Vagina (tissue), 2 donors: Measurements from ENCODE around the gene PRKCQ.

Experiments
- CTCF ChIP-seq, 3 experiments: fragments of 450-650 bp in 2 of 3; fragments of 200-600 bp in 1 of 3; sonication (generic) in 1 of 3; IDR thresholded peaks; one replicate each; pipeline ENCODE4 v1.5.1; 2017 to 2019; ENCODE audit warnings: antibody characterized with exemption in 3 of 3, mild to moderate bottlenecking in 2 of 3, moderate library complexity in 2 of 3
- POLR2A ChIP-seq, 2 donors: fragments of 450-650 bp; IDR thresholded peaks; one replicate each; pipeline ENCODE4 v1.6.1; 2017; ENCODE audit warnings: antibody characterized with exemption in 2 of 2, mild to moderate bottlenecking in 2 of 2, moderate library complexity in 2 of 2
- POLR2AphosphoS5 ChIP-seq, 2 donors: sonication (generic); formaldehyde crosslinking; IDR thresholded peaks; one replicate each; pipeline ENCODE4 v1.9.0; 2017; ENCODE audit warnings: antibody characterized with exemption in 2 of 2, mild to moderate bottlenecking in 2 of 2, low read depth in 1 of 2; ENCODE audit not compliant: insufficient read depth in 1 of 2

GRCh38 chr10:6595499-6595898, 15.4 kb upstream of the PRKCQ start:
- TF ChIP-seq POLR2AphosphoS5 (IDR thresholded peaks at IDR 0.05; ENCODE audit: insufficient read depth in 1 of 2, low read depth in 1 of 2) (no peak), CTCF (IDR thresholded peaks at IDR 0.05) (no peak), POLR2A (IDR thresholded peaks at IDR 0.05) (no peak)
